GM04504 (cell line): ENCODE results near the gene LGALS14.
"Not testable (repeated sequence)": the region's sequence is repeated elsewhere in the genome, so short reads cannot be mapped to it uniquely, and the experiment has no call there.

Source experiments
- DNase-seq: peaks from one replicate; pipeline ENCODE4 v3.0.0-alpha.2; 2012; ENCODE audit warnings: low read depth

The LGALS14 gene

DNA sequence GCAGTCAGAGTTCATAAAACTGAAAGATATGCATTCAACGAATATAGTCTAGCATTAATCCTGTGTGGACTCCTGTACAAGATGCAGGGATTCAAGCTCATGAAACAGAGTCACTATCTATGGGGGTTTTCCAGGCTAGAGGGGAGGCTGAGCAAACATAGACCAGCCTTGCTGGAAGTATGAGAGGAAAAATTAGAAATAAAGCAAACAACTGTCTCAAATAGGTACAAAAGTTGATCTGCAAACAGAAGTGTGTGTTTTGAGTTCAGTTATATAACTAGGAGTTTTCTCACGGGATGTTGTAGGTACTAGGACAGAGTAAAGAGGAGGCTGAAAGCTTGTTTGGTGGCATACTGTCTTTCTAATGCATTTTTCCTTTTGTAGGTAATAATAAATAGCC lies 8.5 kb upstream of the LGALS14 start:
- no peak for DNase-seq

DNA sequence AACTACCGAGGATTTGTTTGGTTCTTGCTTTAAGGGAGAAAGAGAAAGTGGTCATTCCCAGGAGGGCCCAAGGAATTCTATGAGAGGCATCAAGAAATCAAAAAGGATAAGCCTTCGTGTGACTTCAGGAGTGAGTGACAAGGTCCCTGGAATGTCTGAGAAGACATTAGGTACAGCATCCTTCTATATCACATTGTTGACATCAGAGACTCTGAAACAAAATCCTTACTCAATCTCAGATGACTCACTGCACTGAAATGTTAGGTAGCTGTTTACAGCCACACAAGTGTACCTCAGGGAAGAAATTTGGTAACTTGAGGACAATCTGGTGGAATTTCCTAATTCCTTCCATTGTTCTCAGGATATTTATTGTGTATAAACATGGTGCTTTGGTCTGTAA lies 7.9 kb upstream of the LGALS14 start:
- DNase-seq = no peak

DNA sequence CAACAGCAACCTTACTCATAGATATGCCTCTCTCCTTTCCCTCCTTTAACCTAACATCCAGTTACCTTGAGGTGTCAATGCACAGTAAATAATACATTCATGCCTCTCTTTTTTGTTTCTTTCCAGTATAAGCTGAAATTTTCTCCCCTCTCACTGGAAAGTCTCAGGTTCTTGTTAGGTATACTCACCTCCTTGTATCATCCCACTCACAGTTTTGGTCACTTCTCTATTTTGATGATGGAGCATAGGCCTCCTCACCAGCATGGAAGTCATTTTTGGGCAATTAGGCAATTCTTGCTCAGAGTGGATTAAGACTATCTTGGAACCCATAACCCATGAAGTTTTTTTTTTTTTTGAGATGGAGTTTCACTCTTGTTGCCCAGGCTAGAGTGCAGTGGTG lies 5.7 kb upstream of the LGALS14 start:
- DNase-seq = no peak

- no peak for DNase-seq
Measured at GRCh38 chr19:39701291-39701690, 3.0 kb upstream of the LGALS14 start.

GRCh38 chr19:39705578-39706188 lies 1.4 kb downstream of the LGALS14 start:
- DNase-seq = no peak

DNA sequence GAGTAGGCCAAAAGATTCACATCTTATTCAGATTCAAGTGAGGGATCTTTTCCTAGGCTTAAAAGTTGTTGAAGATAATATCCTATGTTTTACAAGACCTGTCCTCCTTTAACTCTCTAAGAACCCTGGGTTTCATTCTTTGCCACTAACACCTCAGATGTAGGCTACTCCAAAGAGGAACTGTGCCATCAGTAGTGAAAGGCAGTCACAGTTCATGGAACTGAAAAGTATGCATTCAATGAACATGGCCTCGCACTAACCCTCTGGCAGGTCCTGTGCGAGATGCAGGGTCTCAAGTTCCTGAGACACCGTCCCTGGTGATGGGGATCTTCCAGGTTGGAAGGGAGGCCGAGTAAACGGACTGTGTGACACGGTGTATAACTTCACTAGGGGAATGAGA lies 4.3 kb downstream of the LGALS14 start:
- DNase-seq = no peak

DNA sequence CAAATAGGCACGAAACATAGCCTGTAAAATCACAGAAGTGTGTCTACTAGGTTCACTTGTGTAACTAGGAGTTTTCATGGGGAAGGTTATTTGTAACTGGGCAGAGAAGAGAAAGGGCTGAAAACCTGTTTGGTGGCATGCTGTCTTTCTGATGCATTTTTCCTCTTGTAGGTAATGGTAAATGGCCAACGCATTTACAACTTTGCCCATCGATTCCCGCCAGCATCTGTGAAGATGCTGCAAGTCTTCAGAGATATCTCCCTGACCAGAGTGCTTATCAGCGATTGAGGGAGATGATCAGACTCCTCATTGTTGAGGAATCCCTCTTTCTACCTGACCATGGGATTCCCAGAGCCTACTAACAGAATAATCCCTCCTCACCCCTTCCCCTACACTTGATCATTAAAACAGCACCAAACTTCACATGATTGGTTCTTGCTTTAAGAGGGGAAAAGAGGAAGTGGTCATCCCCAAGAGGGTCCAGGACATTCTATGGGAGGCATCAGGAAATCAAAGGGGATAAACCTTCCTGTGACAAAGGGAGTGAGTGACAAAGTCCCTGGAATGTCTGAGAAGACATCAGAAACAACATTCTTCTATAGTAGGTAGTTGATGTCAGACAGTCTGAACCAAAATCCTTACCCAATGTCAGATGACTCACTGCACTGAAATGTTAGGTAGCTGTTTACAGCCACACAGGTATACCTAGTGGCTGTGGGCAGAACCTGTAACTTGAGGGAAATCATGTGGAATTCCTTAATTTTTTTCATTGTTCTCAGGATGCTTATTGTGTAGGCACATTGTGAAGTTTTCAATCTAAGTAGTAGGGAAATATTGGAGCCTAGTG lies 5.0 kb downstream of the LGALS14 start:
- no peak for DNase-seq

DNA sequence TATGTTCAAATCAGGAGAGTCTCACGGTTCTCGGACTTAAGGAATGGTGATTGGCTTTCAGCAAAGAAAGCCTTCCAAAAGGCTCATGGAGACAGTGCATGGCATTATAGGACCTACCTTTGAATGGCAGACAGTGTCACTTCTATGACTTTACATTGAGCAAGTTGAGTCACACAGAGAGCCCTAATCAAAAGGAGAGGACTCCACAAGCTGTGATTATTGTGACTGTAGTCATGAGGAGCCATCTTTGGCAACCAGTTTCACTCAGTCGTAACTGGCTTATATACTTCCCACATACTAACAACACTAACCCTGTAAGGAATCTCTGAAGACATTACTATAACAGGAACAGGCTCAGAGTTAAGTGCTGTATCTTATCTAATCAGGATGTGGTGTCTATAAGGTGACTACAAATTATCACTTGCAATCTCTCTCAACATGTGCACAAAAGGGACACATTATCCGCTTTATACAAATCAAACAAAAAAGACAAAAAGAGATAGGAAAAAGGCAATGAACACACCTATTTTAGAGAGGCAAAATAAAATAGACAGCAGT lies 6.1 kb downstream of the LGALS14 start:
- no peak for DNase-seq

DNA sequence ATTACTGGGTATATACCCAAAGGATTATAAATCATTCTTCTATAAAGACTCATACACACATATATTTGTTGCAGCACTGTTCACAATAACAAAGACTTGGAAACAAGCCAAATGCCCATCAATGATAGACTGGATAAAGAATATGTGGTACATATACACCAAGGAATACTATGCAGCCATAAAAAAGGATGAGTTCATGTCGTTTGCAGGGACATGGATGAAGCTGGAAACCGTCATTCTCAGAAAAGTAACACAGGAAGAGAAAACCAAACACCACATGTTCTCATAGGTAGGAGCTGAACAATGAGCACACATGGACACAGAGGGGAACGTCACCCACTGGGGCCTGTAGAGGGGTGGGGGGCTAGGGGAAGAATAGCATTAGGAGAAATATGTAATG lies 15.9 kb downstream of the LGALS14 start:
- not testable (repeated sequence) for DNase-seq

- DNase-seq = no peak
Measured at GRCh38 chr19:39725995-39726394, 21.7 kb downstream of the LGALS14 start.

DNA sequence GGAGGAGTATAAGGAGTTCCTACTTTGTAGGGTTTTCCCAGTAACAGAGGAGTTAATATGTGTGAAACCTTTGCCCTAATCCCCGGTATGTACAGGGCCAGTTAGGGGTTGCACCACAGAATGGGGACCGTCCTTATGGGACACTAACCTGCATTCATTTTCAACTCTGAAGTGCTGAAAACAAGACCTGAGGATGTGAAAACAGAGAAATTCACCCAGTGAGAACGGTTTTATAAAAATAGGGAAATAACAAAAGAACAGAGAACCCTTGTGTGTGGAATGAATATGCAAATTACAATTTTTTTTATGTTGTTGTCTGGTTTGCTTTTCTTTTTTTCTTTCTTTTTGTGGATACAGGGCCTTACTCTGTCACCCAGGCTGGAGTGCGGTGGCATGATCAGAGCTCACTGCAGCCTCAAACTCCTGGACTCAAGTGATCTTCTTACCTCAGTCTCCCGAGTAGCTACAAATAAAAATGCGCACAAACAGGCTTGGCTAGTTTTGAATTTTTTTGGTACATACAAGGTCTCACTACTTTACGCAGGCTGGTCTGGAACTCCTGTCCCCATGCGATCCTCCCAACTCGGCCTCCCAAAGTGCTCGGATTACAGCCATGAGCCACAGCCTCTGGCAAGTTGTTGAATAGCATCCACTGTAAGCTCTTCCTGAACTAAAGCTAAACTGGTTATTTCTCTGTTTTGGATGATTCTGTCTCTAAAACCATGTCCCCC lies 23.0 kb downstream of the LGALS14 start:
- no peak for DNase-seq

- DNase-seq = no peak
Measured at GRCh38 chr19:39728040-39728439, 23.8 kb downstream of the LGALS14 start.

GRCh38 chr19:39729594-39729993 lies 25.3 kb downstream of the LGALS14 start:
- DNase-seq = no peak

- no peak for DNase-seq
Measured at GRCh38 chr19:39731685-39732084, 27.4 kb downstream of the LGALS14 start.

DNA sequence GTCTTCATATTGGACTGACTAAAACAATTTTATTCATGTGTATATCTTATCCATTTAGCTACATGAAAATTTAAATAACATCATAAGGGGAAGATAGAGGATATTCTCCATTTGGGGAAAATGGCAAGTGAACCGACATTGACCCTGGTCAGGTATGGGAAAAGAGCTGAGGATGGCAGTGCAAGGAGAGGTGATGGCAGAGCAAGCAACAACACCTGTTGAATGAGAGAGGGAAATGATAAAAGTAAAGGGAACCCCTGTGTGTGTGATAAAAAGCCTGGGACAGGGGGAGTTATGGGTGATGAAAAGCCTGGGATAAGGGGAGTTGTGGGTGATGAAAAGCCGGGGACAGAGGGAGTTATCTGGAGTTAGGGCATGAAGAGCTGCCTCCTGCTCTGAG lies 29.6 kb downstream of the LGALS14 start:
- no peak for DNase-seq

DNA sequence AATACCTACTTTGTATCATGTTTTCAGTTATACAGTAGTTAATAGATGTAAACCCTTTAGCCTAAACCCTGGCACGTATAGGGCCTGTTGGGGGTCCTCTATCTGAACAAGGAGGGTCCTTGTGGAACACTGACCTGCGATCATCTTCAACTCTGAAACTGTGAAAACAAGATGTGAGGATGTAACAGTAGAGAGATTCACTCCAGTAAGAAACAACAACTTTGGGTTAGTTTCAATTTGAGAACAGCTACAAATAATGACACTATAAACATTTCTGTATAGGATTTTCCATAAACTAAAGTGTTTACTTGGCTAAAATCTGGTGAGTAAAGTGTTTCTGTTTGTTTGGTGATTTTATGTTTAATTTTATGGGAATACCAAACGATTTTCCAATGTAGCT lies 31.4 kb downstream of the LGALS14 start:
- DNase-seq = no peak

- DNase-seq = no peak
Measured at GRCh38 chr19:39736088-39736487, 31.8 kb downstream of the LGALS14 start.

DNA sequence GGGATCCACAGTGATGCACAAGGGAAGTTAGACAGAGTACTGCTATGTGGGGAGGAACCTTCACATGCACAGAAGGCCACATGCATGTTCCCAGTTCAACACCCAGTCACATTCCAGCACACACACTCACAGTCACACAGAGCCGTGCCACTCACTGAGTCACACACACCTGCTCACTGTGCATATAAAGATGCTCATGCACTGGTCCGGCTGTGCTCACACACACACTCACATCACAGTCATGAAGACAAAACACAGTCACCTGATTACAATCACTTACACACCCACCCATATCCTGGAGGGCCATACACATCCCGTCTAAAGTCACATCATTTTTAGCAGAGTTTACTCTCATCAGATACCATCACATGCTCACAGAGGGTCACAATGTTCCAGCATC lies 33.1 kb downstream of the LGALS14 start:
- DNase-seq = no peak

DNA sequence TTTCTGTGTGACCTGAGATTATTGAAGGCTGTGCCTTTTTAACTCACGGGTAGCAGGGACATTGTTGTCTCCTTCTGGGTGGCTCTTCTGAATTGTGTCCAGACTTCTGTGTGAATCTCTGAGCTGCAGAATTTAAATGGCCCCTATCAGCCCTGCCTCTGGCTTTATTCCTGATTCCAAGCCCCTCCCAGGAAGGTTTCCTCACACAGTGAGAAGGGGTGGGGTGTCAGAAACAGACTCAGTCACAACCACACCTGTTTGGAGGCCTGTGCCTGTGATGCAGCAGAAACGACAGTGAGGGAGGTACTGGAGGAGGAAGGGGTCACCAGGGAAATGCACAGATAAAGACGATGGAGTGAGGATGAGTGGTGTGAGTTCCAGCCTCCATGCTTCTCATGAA lies 33.6 kb downstream of the LGALS14 start, which contains the start of gene CLC:
CLC (minus strand) TSS at position 139 of the 400 bp plus-strand sequence; CDS start at position 62, 77 bp downstream.
- DNase-seq = no peak

DNA sequence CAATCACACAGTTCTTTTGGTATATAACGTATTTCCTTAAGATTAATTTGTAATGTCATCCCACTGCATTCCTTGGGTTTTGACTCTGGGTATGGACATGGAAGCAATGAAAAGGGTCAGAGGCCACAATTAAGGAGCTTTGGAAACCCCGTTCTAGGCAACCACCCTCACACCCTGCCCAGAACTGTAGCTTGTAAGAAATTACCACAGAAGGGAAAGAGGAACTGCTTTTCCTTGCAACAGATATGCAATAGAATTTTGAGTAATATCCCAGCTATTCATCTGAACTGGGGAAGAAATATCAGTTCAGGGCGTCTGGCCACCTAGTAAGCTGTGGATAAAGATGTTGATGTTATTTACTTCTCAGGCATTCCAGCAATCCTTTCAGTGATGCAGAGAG lies 34.5 kb downstream of the LGALS14 start:
- DNase-seq = no peak

GRCh38 chr19:39740395-39740794 lies 36.1 kb downstream of the LGALS14 start:
- no peak for DNase-seq

DNA sequence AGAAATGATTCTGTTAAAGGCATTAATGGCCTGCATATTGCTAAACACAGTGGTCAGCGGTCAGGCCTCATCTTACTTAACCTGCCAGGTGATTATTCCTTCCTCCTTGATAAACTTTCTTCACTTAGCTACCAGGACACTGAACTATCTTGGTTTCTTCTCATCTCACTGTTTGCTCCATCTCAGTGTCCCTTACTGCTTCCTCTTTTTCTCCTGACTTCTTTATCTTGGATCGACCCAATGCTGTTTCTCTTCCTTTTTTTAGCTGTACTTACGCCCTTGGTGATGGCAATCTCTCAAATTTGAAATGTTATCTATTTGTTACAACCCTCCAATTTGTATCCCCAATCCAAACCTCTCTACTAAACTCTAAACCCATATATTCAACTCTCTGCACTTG lies 41.4 kb downstream of the LGALS14 start:
- no peak for DNase-seq
